Activated CD4-positive, alpha-beta T cell treated with anti-CD3 and anti-CD28 coated beads for 36 hours (primary cell): ENCODE results near the gene SPI1. TPM values are rescaled to one million over a fixed set of nuclear protein-coding genes. Genes with fewer than 3 reads are reported as not detected.

Experiments
- ATAC-seq: fragments of 200-7000 bp; cut with Tn5 transposase; one replicate; pipeline ENCODE4 v1.10.0; 2021; ENCODE audit warnings: mild to moderate bottlenecking, moderate library complexity
- CTCF ChIA-PET: fragments of 350-600 bp; sonication (Branson Sonifier 250); formaldehyde crosslinking; loops from one replicate; lab custom pipeline; 2021; ENCODE audit warnings: antibody characterized with exemption; lab: Charles Lee
- POLR2A ChIA-PET: fragments of 350-600 bp; sonication (Branson Sonifier 250); formaldehyde crosslinking; loops from one replicate; lab custom pipeline; 2021; ENCODE audit warnings: antibody characterized with exemption, inconsistent platforms; lab: Charles Lee
- DNase-seq: peaks from one replicate; pipeline ENCODE4 v3.0.0-alpha.2; 2020
- H3K27ac Mint-ChIP-seq: one replicate; pipeline ENCODE4 v1.8.0; 2021; ENCODE audit warnings: mixed read lengths
- H3K27me3 Mint-ChIP-seq: one replicate; pipeline ENCODE4 v1.8.0; 2021; ENCODE audit warnings: mixed read lengths
- H3K36me3 Mint-ChIP-seq: one replicate; pipeline ENCODE4 v1.8.0; 2021; ENCODE audit warnings: low read depth, mixed read lengths
- H3K4me1 Mint-ChIP-seq: one replicate; pipeline ENCODE4 v1.8.0; 2021; ENCODE audit warnings: mixed read lengths
- H3K4me3 Mint-ChIP-seq: one replicate; pipeline ENCODE4 v1.8.0; 2021; ENCODE audit warnings: mild to moderate bottlenecking, moderate library complexity, mixed read lengths
- H3K9me3 Mint-ChIP-seq: one replicate; pipeline ENCODE4 v1.8.0; 2021; ENCODE audit warnings: low read depth, mixed read lengths
- intact Hi-C, 2 experiments: fragments of 100-400 bp; cut with DNase I in 1 of 2; cut with micrococcal nuclease in 1 of 2; formaldehyde crosslinking; loops; one replicate each; pipeline versions ENCODE4 v1.14.2 to v1.15.1; 2022 to 2024; cut with DNase I, micrococcal nuclease
- total RNA-seq, 2 experiments: library from RNA; stranded (reverse); gene quantifications; one replicate each; pipeline ENCODE4 v1.2.3, GENCODE V29; 2021

Gene SPI1
- total RNA-seq, 2 experiments from 2014 or later: 0.11 to 0.30 TPM

DNA sequence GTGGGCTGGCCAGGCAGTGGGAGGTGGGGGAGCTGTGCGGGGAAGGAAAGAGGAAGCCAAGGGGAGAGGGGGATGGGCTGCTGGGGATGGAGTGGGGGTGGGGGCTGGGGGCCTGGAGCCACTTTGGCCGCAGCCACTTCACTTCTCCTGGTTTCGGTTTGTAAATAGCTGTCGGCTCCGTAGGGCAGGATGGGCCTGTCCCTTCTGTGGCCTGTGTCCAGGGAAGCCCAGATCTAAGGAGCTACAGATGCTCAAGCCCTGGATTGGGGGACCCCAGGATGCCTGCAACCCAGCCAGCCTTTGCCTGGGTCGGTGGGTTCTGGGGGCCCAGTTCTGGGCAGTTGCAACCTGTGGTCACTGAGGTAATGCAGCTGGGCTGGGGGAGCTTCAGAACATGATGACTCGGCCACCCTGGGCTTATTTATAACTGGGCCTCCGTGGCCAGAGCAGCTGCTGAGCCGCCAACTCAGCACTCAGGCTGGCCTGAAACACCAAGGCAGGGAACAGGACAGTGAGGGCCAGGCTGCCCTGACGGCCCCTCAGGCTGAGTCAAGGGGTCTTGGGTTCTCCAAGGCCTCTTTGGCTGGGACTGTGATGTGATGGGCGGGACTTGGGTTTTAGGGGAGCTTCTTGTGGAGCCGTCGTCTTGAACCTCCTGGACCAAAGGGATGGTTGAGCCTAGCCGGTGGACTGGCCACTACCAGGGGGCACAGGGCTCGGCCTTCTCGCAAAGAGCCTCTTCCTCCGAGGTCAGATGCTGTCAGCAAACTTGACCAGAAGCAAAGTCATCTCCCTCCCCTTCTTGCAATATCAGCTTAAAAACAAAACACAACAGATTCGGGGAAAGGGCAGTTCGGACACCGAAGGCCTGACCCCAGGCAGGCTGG lies 15.1 kb upstream of the SPI1 start:
- POLR2A ChIA-PET: interaction anchor here (0.6 kb wide), 1 partner anchor 407 kb away, joined by 6 read pairs; no protein-coding TSS in a partner anchor
- intact Hi-C loops: loop anchor here in 1 of 2 experiments (1.0 to 2.0 kb wide), 2 partner anchors 15 to 19 kb away; partner anchors contain the start of gene SLC39A13
- H3K27ac Mint-ChIP-seq: peak overlapping the region; percentile 95

DNA sequence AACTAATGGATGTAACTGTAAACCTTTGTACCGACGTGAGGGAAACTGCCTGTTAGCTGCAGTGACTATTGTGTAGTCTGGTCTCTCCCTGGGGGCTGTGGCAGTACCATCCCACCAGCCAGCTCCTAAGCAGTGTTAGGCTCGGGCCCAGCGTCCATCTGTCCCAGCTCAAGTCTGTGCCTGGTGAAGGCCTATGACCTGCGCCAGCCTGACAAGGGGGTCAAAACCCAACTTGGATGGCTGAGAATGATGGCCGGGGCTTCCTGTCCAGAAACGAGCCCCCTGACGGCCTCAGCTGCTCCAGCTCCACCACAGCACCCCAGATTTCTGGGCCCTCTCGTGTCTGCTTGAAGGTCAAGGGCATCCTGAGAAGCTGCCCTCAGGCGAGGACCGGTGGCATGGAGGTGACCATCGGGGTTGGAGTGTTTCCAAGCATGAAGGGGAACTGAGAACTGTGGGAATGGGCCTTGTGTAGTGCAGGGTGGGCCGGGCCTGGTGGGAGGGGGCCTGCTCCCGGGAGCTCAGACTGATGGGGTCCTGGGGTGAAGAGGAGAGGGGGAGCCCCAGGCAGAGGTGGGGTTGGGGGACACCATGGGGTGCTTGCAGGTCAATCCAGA lies 14.3 kb upstream of the SPI1 start:
- no peak for ATAC-seq
- no peak for DNase-seq
- H3K27me3 Mint-ChIP-seq: no peaks in the 10 kb centered on the region
- H3K4me3 Mint-ChIP-seq: no peak overlapping the region
- no peaks in the 10 kb centered on the region for H3K36me3 Mint-ChIP-seq
- intact Hi-C loops: no loop called here
- POLR2A ChIA-PET: interaction anchor here (0.6 to 0.9 kb wide), 2 partner anchors 34 to 408 kb away, joined by 6 to 10 read pairs; partner anchors contain the start of gene PSMC3
- H3K4me1 Mint-ChIP-seq: peaks cover 25% of the 10 kb centered on the region
- H3K27ac Mint-ChIP-seq: peak overlapping the region; percentile 47
- H3K9me3 Mint-ChIP-seq: no peaks in the 10 kb centered on the region
- CTCF ChIA-PET: interaction anchor here (1.1 to 1.5 kb wide), 3 partner anchors 11 to 18 kb away, joined by 3 to 4 read pairs (median 3); no protein-coding TSS in a partner anchor

More for the DNA sequence above, 15.1 kb upstream of the SPI1 start:
- Mint-ChIP-seq H3K27me3 (no peaks in the 10 kb centered on the region), H3K4me1 (peaks cover 25% of the 10 kb centered on the region), H3K36me3 (no peaks in the 10 kb centered on the region), H3K9me3 (no peaks in the 10 kb centered on the region), H3K4me3 (no peak overlapping the region)
- DNase-seq: no peak
- CTCF ChIA-PET: interaction anchor here (1.2 to 1.9 kb wide), 2 partner anchors 10 to 19 kb away, joined by 3 to 9 read pairs; no protein-coding TSS in a partner anchor
- no peak for ATAC-seq

DNA sequence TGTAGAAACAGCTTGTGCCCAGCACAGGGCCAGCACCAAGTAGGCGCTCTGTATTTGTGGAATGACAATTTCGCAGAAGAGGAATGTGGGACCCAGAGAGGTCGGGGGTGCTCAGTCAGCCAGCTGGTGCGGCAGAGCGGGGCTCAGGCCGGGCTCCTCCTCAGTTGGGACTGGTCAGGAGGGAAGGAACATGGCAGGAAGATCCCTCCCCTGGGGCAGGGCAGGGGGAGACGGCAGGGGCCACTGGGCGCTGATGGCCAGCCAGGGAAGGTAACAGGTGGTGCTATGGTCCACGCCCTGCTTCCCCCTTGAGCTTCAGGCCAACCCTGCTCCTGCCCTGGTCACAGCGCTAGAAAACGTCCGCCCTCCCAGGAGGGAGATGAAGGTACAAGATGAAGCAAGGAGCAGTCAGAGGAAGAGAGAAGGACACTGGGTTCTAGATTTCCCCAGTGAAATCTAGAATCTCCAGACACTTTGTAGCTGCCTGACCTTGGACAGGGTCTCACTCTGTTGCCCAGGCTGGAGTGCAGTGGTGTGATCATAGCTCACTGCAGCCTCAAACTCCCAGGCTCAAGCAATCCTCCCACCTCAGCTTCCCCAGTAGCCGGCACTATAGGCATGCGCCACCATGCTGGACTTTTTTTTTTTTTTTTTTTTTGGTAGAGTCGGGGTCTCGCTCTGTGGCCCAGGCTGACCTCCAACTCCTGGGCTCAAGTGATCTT lies 13.5 kb upstream of the SPI1 start:
- Mint-ChIP-seq H3K27me3 (no peaks in the 10 kb centered on the region), H3K4me1 (peaks cover 25% of the 10 kb centered on the region), H3K27ac (no peak overlapping the region), H3K9me3 (no peaks in the 10 kb centered on the region), H3K4me3 (no peak overlapping the region), H3K36me3 (no peaks in the 10 kb centered on the region)
- intact Hi-C loops: no loop called here
- DNase-seq: no peak
- POLR2A ChIA-PET: interaction anchor here (0.5 to 0.9 kb wide), 2 partner anchors 35 to 381 kb away, joined by 3 to 10 read pairs; partner anchors contain the start of gene PSMC3
- no peak for ATAC-seq
- CTCF ChIA-PET: interaction anchor here (0.6 to 2.4 kb wide), 5 partner anchors 11 to 248 kb away, joined by 3 to 10 read pairs (median 3); no protein-coding TSS in a partner anchor

DNA sequence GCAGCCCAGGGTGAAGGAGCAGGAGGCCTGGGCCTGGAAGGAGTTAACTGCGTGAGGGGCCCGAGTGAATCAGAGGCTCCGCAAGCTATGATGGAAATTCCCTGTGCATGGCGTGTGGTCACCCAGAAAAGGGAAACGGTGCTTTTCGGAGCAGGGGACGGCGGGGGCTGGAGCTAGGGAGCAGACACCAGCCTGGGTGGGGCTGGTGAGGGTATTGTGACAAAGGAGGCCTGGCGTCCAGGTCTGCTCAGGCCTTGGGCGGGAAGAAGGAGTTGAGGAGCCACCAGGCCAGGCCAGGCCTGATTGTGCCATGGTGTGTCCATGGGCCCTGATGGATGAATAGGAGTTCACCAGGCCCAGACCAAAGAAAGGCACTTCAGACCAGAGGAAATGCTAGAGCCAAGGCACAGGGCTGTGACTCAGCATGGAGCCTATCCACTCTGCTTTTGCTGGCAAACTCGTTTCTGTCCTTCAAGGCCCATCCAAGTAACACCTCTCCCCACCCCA lies 12.8 kb upstream of the SPI1 start:
- DNase-seq (no peak), ATAC-seq (no peak)
- Mint-ChIP-seq H3K27me3 (no peaks in the 10 kb centered on the region), H3K9me3 (no peaks in the 10 kb centered on the region), H3K4me1 (peaks cover 25% of the 10 kb centered on the region), H3K36me3 (no peaks in the 10 kb centered on the region), H3K27ac (no peak overlapping the region), H3K4me3 (no peak overlapping the region)
- intact Hi-C loops: no loop called here
- ChIA-PET POLR2A (no interaction called here), CTCF (interaction anchor here (0.6 to 2.4 kb wide), 4 partner anchors 17 to 162 kb away, joined by 3 to 10 read pairs (median 3); no protein-coding TSS in a partner anchor)

DNA sequence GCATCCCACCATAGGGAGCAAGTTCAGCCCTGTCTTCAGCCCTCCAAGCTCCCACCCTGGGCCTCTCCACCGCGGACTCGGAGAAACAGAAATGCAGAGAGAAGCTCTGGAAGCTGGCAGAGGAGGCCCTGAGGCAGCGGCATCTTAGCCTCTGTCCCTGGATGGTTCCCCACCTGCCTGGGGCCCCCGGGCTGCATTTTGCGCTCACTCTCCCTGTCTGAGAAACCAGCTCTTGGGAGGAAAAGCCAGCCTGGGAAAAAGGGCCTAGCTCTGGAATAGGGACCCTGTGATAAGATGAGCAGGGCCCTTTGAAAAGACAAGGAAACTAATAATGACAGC lies 12.0 kb upstream of the SPI1 start:
- no peak overlapping the region for H3K4me3 Mint-ChIP-seq
- no peaks in the 10 kb centered on the region for H3K9me3 Mint-ChIP-seq
- H3K27me3 Mint-ChIP-seq: no peaks in the 10 kb centered on the region
- ChIA-PET POLR2A (no interaction called here), CTCF (interaction anchor here (0.6 to 2.4 kb wide), 4 partner anchors 9 to 471 kb away, joined by 3 to 10 read pairs (median 3); no protein-coding TSS in a partner anchor)
- H3K4me1 Mint-ChIP-seq: peaks cover 20% of the 10 kb centered on the region
- no peak overlapping the region for H3K27ac Mint-ChIP-seq
- DNase-seq (no peak), ATAC-seq (no peak)
- H3K36me3 Mint-ChIP-seq: no peaks in the 10 kb centered on the region
- intact Hi-C loops: no loop called here

DNA sequence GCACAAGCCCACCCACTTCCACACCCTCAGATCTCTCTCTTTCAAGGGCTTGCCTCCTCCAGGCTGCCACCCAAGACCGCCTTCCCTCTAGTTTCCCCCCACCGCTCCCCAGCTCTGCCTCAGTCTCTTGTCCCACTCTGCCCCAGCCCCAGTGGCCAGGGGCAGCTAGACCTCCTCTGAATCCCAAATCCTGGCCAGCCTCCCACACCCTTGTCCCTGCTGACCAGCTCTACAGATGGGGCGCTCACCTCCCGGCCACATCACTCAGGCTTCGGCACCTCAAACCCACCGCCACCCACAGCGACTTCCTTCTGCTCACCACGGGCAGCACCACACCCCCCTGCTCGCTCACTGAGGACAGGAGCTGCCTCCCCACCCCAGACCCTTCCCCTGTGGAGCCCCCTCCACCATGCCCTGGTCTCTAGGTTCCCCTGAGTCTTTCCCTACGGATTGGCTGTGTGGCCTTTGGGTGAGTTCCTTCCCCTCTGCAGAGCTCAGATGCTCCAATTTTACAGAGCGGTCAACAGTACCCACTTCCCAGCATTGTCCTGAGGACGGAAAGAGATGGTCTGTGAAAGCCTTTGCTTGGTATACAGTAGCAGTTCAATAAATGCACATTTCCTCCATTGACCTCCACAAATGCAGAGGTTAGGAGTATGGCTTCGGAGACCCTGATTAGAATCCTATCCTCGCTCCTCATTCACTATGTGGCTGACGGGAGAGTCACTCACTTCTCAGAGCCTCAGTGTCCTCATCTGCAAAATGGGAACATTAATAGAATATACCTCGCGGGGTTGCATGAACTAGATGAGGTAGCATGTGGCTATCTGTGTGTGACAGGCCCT lies 11.5 kb upstream of the SPI1 start:
- ChIA-PET POLR2A (no interaction called here), CTCF (interaction anchor here (0.9 to 2.4 kb wide), 4 partner anchors 10 to 470 kb away, joined by 3 to 10 read pairs (median 4); no protein-coding TSS in a partner anchor)
- intact Hi-C loops: no loop called here
- no peak overlapping the region for H3K4me3 Mint-ChIP-seq
- no peak for ATAC-seq
- no peak overlapping the region for H3K27ac Mint-ChIP-seq
- H3K9me3 Mint-ChIP-seq: no peaks in the 10 kb centered on the region
- H3K4me1 Mint-ChIP-seq: peaks cover 19% of the 10 kb centered on the region
- DNase-seq: no peak
- no peaks in the 10 kb centered on the region for H3K27me3 Mint-ChIP-seq
- no peaks in the 10 kb centered on the region for H3K36me3 Mint-ChIP-seq

DNA sequence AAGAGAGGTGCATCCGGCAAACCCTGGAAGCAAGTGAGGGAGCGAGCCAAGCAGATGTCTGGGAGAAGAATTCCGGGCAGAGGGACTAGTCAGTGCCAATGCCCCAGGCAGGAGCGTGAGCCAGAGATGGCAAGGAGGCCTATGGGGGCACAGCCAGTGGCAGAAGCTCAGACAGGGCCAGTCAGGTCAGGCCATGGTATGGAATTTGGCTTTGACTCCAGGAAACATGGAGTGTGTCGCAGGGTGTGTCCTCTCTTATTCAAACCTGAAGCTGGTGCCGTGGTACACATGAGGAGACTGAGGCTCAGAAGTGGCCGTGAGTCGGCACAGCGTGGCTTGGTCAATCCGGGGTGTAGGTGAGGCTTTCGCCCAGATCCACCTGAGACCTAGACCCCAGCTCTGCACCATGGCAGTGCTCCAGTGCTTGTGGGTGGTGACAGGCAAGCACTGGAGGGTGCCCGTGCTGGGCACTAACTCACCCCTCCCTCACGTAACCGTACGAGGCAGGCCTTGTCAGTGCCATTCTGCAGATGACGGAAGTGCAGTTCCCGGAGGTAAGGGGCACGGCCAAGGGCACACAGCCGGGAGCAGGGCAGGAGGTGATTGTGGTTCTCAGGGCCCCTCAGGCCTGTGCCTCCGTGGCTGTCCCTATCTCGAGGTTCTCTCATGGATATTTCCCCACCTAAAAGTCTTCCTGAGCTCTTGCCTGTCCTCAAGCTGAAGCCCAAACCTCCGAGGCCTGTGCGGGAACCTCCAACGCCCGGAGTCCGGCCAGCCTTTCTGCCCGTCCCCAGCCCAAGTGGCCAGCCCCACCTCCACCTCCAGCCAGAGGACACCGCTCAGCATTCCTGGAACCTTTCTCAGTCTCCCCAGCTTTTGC lies 10.6 kb upstream of the SPI1 start:
- peaks cover 13% of the 10 kb centered on the region for H3K4me1 Mint-ChIP-seq
- H3K27ac Mint-ChIP-seq: no peak overlapping the region
- ATAC-seq: no peak
- intact Hi-C loops: no loop called here
- ChIA-PET POLR2A (no interaction called here), CTCF (interaction anchor here (0.6 to 2.4 kb wide), 4 partner anchors 15 to 24 kb away, joined by 3 to 10 read pairs (median 6); no protein-coding TSS in a partner anchor)
- no peaks in the 10 kb centered on the region for H3K9me3 Mint-ChIP-seq
- no peaks in the 10 kb centered on the region for H3K36me3 Mint-ChIP-seq
- H3K4me3 Mint-ChIP-seq: no peak overlapping the region
- no peaks in the 10 kb centered on the region for H3K27me3 Mint-ChIP-seq
- DNase-seq: no peak

DNA sequence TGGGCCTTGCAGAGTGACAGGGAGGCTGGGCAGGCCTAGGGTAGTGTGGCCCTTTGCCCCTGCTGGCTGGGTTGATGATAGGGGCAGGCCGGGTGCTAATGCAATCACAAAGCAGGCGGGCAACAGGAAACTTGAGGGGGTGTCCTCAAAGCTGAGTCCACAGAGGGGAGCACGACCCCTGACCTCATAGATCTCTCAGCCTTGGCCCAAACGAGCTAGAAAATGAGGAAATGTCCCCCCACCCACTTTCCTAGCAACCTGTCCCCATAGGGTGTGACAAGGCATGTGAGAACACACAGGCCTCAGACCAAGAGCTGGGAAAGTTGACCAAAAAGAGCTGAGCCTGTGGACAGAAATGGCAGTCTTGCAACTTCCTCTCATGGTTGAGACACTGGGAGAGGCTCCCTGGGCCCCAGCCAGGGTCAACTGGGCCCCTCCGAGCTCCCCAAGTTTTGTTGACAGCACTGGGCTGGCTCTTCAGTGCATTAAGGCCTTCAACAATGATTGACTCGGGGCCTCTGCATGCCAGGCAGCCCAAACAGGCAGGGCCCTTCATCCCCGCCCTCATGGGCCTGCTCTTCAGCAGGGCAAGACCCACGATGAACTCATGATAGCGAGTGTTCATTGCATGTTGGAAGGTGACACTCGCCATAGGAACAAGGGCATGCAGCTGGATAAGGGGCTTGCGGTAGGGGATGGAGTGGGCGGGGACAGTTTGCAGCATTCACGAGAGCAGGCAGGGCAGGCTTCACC lies 9.8 kb upstream of the SPI1 start:
- ChIA-PET CTCF (interaction anchor here (0.6 to 1.6 kb wide), 4 partner anchors 14 to 465 kb away, joined by 3 to 6 read pairs (median 4); no protein-coding TSS in a partner anchor), POLR2A (interaction anchor here (0.6 kb wide), 1 partner anchor 39 kb away, joined by 3 read pairs; no protein-coding TSS in a partner anchor)
- no peak overlapping the region for H3K27ac Mint-ChIP-seq
- intact Hi-C loops: no loop called here
- H3K36me3 Mint-ChIP-seq: no peaks in the 10 kb centered on the region
- H3K9me3 Mint-ChIP-seq: no peaks in the 10 kb centered on the region
- H3K4me1 Mint-ChIP-seq: peaks cover 7% of the 10 kb centered on the region
- no peak for DNase-seq
- no peak for ATAC-seq
- no peak overlapping the region for H3K4me3 Mint-ChIP-seq
- no peaks in the 10 kb centered on the region for H3K27me3 Mint-ChIP-seq

DNA sequence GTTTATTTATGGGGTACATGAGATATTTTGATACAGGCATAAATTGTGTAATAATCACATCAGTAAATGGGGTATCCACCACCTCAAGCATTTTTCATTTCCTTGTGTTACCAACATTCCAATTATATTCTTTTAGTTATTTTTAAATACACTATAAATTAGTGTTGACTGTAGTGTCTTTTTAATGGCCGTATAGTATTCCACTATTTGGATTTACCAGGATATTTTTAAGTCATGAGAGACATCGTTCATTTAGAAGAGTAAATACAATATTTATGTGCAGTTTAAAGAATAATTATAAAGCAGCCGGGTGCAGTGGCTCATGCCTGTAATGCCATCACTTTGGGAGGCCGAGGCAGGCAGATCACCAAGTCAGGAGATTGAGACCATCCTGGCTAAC lies 6.2 kb upstream of the SPI1 start:
- no peaks in the 10 kb centered on the region for H3K27me3 Mint-ChIP-seq
- no peaks in the 10 kb centered on the region for H3K9me3 Mint-ChIP-seq
- peaks cover 3% of the 10 kb centered on the region for H3K4me1 Mint-ChIP-seq
- DNase-seq: no peak
- intact Hi-C loops: no loop called here
- CTCF ChIA-PET: no interaction called here
- POLR2A ChIA-PET: interaction anchor here (0.7 kb wide), 1 partner anchor 10 kb away, joined by 6 read pairs; no protein-coding TSS in a partner anchor
- no peak overlapping the region for H3K27ac Mint-ChIP-seq
- H3K4me3 Mint-ChIP-seq: no peak overlapping the region
- H3K36me3 Mint-ChIP-seq: no peaks in the 10 kb centered on the region
- no peak for ATAC-seq
